ENCODE data around the gene MERTK. TPM values are rescaled to one million over a fixed set of nuclear protein-coding genes. Genes with fewer than 3 reads are reported as not detected.
A peak's percentile ranks its signal among the peaks of the same experiment; 100 is the strongest.

Gene MERTK
- total RNA-seq, 6 experiments from 2014 or later, result not detected

GRCh38 chr2:112003576-112004252 lies 105.3 kb downstream of the MERTK start:
- H3K27ac Mint-ChIP-seq, result no peak overlapping the region
- H3K4me3 Mint-ChIP-seq, result no peak overlapping the region
- H3K9me3 Mint-ChIP-seq, result no peaks in the 10 kb centered on the region
- H3K36me3 Mint-ChIP-seq (ENCODE audit: low read depth), result no peaks in the 10 kb centered on the region
- no peaks in the 10 kb centered on the region for H3K4me1 Mint-ChIP-seq (ENCODE audit: low read depth)
- peaks cover 15% of the 10 kb centered on the region for H3K27me3 Mint-ChIP-seq (ENCODE audit: insufficient read depth)
- DNase-seq, result no peak
- no peak for TF ChIP-seq CTCF (IDR thresholded peaks at IDR 0.05)

DNA sequence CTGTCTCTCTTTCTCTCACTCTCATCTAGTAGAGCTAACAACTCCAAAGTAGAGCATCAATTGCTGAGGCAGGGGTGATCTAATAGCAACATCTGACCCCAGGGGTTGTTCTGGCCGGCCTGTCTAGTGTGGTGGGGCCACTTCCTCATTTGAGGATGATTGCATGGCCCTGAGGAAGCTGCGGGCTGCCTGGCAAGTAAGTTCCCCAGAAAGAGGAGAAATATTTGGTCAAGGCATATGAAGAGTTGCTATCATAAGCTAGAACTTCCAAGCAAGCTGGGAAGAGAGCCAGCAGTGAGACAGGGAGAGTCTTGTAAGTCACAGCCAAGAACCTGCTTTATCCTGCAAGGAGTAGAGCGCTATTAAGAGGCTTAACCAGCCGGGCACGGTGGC lies 105.8 kb downstream of the MERTK start:
- H3K36me3 Mint-ChIP-seq (ENCODE audit: low read depth), result no peaks in the 10 kb centered on the region
- H3K9me3 Mint-ChIP-seq, result no peaks in the 10 kb centered on the region
- peaks cover 15% of the 10 kb centered on the region for H3K27me3 Mint-ChIP-seq (ENCODE audit: insufficient read depth)
- TF ChIP-seq CTCF (IDR thresholded peaks at IDR 0.05), result no peak
- no peak for DNase-seq
- H3K27ac Mint-ChIP-seq, result no peak overlapping the region
- H3K4me1 Mint-ChIP-seq (ENCODE audit: low read depth), result no peaks in the 10 kb centered on the region
- H3K4me3 Mint-ChIP-seq, result no peak overlapping the region

GRCh38 chr2:112005406-112006075 lies 107.1 kb downstream of the MERTK start:
- H3K4me1 Mint-ChIP-seq (ENCODE audit: low read depth), result no peaks in the 10 kb centered on the region
- H3K9me3 Mint-ChIP-seq, result no peaks in the 10 kb centered on the region
- H3K36me3 Mint-ChIP-seq (ENCODE audit: low read depth), result no peaks in the 10 kb centered on the region
- peaks cover 23% of the 10 kb centered on the region for H3K27me3 Mint-ChIP-seq (ENCODE audit: insufficient read depth)
- H3K27ac Mint-ChIP-seq, result no peak overlapping the region
- no peak for TF ChIP-seq CTCF (IDR thresholded peaks at IDR 0.05)
- no peak overlapping the region for H3K4me3 Mint-ChIP-seq
- DNase-seq, result no peak

GRCh38 chr2:112006076-112006410 lies 107.6 kb downstream of the MERTK start:
- H3K27me3 Mint-ChIP-seq (ENCODE audit: insufficient read depth), result peaks cover 20% of the 10 kb centered on the region
- peak; percentile 57 for DNase-seq

DNA sequence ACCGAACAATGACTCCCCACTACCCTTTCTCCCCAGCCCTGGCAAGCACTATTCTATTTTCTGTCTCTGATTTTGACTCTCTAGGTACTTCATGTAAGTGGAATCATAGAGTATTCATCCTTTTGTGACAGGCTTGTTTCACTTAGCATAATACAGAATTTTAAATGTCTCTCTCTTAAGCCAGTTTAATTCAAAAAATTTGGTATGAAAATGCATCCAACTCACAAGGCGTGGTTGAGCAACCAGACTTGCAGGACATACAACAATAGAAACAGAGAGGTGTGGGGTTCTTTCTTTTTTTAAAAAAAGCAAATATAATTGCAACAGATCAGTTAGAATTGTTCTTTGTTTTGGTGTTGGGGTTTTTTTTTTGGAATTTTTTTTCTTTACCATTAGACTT lies 109.1 kb downstream of the MERTK start:
- H3K4me3 Mint-ChIP-seq, result no peak overlapping the region

More at GRCh38 chr2:112006076-112006410, 107.6 kb downstream of the MERTK start:
- Mint-ChIP-seq H3K36me3 (ENCODE audit: low read depth) (no peaks in the 10 kb centered on the region), H3K9me3 (no peaks in the 10 kb centered on the region), H3K27ac (no peak overlapping the region), H3K4me3 (no peak overlapping the region), H3K4me1 (ENCODE audit: low read depth) (no peaks in the 10 kb centered on the region)
- no peak for TF ChIP-seq CTCF (IDR thresholded peaks at IDR 0.05)

More for the DNA sequence above, 109.1 kb downstream of the MERTK start:
- Mint-ChIP-seq H3K27ac (no peak overlapping the region), H3K9me3 (no peaks in the 10 kb centered on the region), H3K36me3 (ENCODE audit: low read depth) (no peaks in the 10 kb centered on the region), H3K27me3 (ENCODE audit: insufficient read depth) (peaks cover 31% of the 10 kb centered on the region), H3K4me1 (ENCODE audit: low read depth) (no peaks in the 10 kb centered on the region)
- no peak for DNase-seq
- TF ChIP-seq CTCF (IDR thresholded peaks at IDR 0.05), result no peak

Measured in HFFc6 (cell line).